Inflammatory macrophage treated with lipopolysaccharide for 1 hour (primary cell): ENCODE measurements around the gene MB.

Source experiments
- DNase-seq, 2 donors: peaks; one replicate each; pipeline ENCODE4 v3.0.0-alpha.2; 2020 to 2022

The MB gene

DNA sequence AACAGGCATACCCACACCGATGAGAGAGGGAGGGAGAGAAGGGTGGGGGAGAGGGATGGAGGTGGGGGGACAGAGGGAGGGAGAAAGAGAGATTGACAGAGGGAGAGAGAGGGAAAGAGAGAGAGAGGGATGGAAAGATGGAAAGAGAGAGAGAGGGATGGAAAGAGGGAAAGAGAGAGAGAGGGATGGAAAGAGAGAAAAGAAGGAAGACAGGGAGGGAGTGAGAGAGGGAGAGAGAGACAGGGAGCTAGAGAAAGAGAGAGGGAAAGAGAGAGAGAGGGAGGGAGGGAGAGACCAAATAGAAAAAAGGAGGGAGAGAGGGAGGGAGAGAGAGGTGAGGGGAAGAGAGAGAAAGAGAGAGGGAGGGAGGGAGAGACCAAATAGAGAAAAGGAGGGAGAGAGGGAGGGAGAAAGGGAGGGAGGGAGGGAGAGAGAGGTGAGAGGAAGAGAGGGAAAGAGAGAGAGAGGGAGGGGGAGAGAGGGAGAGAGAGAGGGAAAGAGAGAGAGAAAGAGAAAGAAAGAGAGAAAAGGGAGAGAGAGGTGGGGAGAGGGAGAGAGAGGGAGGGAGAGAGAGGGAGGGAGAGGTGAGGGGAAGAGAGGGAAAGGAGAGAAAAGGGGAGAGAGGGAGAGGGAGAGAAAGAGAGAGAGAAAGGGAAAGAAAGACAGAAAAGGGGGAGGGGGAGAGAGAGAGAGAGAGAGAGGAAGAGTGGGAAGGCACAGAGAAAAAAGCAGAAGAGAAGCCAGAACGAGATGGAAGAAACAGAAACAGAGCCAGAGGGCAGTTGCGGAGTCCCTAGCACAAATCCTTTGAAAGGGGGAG is 23.8 kb downstream of the MB start:
- no peak for DNase-seq

DNA sequence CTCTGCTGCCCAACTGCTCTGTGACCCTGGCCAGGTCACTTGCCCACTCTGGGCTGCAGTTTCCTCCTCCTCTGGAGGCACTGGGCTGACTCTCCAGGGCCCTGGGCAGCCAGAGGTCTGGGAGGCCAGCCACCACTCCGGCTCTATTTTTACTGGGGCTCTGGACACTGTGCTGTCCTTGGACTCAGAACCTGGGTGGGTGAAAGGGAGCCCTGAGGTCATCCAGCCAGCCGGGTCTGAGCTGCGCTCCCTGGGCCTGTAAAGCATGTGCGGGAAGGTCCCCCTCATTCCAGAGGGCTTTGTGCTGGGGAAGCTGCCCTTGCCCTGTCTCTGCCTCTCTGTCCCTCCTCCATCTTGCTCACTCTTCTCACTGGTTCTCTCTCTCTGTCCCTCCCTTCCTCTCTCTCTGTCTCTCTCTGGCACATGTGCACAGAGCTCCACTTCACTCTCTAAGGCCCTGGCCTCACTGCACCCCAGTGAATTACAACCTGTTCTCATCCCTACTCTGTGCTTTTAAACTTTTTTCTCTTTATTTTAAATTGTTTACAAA is 24.6 kb downstream of the MB start:
- no peak for DNase-seq

DNA sequence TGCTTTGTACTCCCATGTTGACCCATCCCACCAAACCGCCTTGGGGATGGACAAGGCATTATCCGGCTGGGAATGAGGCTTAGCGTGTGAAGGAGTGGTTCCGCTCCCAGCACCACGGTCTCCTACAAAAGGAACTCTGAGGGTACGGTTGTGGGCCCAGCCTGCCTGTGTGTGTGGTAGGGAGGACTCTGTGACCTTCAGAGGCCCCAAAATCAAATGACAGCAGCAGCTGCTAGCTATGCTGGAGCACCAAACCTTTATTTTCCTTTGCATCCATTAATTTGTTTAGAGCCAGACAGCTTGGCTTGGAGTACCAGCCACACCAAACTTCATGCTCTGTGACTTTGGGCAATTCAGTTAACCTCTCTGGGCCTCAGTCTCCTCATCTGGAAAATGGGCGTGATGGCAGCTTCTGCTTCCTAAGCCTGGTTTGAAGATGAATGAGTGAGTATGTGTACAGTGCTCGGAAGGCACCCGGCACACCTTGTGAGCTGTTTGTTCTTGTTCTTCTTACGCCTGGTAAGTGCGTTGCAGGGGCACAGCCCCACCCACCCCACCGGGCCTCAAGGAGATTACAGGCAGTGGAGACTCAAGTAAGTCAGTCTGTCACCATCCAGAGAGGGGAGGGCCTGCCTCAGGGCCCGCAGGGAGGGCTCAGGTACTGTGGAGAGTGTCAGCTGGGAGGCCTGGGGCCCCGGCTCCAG is 25.3 kb downstream of the MB start:
- no peak for DNase-seq

DNA sequence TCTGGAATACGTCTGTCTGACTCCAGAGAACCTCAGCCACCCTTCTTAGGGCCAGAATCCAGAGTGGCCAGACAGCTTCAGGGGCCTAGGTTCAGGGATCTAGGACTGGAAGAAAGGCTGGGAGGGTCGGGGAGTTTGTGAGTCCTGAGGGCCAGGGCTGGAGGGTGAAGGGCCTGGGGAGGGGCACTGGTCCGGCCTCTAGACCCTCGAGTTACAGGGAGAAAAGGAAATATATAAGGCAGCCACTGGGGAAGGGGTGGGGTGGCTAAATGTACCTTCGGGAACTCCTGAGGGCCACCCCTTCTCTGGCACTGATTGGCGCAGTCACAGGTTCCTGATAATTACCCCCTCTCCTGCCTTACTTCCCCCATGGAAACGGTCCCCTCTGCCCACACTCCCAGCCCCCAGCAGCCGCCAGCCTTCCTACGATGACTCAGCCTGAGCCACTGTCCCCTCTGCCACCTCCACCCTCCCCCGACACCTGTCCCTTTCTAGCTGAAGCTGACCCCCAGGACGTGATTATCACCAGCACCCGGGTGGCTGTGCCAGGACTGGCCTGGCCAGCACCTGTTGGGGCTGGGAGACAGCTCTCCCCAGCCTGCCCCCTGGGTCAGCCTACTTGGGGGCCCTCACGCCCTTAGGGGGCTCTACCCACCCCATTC is 26.4 kb downstream of the MB start:
- DNase-seq, result peak in 1 of 2 donors; percentile 14

DNA sequence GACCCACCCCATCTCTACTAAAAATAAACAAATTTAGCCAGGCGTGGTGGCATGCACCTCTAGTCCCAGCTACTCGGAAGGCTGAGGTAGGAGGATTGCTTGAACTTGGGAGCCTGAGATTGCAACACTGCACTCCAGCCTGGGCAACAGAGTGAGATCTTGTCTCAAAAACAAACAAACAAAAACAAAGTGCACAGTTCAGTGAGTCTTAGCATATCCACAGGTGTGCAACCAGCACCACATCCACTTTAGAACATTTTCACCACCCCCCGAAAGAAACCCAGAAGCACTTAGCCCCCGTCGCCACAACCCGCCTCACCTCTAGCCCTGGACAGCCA is 27.4 kb downstream of the MB start:
- DNase-seq, result no peak

DNA sequence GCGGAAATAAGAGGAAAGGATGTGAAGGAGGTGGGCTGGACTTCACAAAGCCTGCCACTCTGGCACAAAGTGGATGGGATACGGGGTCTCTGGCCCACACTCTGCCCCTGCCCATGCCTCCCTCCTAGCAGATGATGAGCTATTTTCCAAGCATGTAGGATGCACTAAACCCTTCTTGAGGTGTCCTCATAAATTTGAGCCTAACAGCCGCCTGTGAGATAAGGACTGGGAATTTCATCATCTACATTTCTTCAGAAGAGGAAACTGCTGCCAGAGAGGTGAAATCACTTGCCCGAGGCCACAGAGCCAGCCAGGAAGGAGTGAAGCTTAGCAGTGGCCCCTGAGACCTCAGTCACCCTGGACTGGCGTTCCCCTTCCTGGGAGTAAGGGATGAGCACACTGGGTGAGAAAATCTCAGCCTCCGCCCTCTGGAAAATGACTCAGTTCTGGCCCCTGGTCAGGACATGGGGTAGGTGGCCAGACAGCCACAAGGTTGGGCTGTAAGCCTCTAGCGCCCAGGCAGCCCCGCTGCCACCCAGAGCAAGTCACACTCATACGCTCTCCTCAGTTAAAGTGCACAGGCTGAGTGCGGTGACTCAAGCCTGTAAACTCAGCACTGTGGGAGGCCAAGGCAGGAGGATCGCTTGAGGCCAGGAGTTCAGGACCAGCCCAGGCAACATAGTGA is 27.9 kb downstream of the MB start:
- DNase-seq, result peak; percentile 87 to 98

DNA sequence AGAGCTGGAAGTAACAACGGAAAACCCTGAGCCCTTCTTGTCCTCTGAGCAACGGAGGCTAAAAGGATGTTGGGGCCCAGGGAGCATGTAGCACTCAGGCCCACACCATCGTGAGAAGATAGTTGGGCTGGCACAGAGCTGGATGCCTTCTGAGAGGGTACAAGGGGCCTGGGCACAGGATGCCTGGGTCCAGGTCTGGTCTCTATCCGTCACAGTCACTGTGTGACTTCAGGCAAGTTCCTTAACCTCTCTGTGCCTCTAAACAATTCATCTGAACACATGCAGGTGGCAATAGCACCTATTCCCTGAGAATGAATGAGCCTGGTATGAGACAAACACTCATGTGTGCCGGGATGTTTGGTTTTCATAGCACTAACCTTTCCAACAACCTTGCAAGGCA is 29.2 kb downstream of the MB start:
- no peak for DNase-seq

DNA sequence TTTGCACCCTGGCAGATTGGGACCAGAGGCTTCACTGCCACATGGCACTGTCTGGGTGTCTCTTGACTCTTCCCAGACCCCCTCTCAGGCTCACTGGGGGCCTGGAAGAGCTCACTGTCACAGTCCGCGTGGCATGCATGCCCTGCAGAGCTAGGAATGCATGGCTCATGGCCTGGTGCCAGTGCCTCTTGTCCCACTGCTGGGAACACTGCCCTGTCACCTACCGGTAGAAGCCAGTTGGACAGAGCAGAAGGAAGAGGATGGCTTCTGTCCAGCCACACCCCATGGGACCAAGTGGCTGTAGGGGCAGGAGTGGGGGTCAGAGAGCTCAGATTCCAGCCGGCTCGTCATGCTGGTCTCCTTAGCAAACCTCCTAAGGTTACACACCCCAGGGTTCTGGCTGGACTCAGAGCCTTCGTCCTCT is 29.7 kb downstream of the MB start:
- no peak for DNase-seq

DNA sequence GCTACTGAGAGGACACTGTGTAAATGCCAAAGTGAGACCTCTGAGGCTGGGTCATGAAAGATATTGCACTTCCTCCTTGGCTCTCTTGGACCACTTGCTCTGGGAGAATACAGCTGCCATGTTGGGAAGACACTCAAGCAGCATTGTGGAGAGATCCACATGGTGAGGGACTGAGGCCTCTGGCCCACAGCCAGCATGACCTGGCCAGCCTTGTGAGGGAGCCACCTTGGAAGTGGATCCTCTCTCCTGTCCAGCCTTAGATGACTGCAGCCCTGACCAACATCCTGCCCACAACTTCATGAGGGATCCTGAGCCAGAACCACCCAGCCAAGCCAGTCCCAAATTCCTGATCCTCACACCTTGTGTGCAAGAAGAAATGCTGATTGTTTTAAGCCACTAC is 30.4 kb downstream of the MB start:
- no peak for DNase-seq

DNA sequence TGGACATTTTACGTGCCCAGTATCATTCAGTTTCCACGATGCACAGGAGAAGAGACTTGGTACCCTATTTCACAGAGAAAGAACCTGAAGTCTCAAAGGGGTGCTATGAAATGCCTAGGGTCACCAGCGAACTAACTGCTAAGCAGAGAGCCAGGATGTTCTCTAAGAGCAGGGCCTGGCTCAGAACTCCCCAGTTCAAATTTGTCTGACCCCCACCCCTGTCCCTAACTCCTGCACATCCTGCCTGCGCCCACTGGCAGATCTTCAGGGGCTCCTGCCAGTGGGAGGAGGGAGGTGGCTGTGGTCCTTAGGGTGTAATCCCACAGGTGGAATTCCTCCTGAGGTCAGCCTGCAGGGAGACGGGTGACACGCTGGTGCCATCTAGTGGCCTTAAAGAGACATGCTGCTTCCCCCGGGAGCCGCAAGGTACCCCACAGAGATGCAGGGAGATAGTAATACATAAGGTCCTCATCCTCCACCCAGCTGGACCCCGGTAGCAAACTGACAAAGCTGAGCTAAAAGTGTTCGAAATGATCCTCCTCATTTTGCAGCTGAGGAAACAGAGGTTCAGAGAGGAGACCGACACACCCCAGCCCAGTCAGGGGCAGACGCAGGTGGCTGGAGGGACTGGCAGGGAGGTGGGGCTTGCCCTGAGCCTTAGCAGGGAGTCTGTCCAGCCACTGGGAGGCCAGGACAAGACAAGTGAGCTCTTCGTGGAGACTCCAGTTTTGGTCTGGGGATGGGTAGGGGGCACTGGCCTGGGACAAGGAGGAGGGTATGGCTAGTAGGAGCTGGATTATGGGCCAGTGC is 34.1 kb downstream of the MB start:
- DNase-seq, result peak; percentile 21 to 71

DNA sequence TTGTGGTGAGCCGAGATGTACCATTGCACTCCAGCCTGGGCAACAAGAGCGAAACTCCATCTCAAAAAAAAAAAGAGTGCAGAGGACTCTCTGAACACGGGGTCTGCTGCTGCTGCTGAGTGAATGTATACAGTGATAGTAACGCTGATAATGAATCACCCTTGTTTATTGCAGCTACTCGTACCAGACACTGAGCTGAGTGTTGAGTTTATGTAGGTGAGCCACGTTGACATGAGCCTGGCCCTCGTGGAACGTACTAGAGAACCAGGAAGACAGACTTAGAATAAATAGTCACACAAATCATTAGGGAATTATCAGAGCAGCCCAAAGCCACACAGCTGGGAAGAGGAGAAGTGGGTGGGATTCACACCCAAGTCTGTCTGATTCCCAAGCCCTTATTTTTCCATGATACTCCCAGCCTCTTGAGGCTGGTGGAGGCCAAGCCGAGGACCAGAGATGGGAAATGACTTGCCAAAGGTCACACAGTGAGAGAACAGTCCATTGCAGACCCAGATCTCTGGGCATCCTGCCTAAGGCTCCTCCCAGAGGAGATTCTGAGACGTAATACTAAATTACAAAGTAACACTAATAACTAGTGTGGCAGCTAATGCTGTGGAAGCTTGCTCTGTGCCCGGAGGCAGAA is 34.8 kb downstream of the MB start:
- DNase-seq, result no peak

DNA sequence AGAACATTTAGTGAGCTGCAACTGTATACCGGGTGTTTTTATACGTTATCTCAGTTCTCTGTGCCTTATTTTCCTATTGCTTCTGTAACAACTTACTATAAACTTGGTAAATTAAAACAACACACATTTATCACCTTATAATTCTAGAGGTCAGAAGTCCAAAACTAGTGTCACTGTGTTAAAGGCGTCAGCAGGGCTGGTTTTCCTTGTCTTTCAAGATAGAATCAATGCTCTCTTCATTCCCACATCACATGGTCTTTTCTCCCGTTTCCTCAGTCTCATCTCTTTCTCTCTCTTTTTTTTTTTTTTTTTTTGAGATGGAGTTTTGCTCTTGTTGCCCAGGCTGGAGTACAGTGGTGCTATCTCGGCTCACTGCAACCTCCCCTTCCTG is 36.1 kb downstream of the MB start:
- no peak for DNase-seq

DNA sequence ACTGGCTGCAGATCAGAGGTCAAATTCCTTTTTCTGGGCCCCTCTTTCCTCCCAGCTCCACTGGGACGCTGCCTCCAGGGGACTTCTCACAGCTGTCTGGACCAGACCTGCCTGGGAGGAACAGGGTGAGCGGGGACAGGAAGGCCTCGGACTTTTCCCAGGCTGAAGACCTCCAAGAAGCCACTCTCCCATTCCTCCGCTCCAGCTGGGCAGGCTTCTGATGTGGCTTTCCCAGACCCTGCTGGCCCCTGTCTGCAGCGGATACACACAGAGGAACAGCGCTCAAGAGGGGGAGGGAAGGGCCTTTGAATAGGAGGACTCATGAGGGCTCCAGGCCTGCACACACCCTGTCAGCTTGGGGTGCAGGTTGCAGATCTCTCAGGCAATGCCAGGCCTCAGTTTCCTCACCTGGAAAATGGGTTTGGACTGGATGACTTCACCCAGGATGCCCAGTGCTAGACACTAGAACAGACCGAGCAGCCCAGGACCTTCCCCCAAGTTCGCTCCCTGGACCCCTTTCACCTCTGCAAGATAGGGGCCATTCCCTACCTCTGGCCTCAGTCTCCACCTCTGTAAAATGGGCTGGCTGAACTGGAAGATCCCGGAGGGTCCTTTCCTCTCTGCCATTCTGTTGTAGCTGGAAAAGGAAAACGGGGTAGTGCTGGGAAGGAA is 36.6 kb downstream of the MB start:
- DNase-seq, result no peak

DNA sequence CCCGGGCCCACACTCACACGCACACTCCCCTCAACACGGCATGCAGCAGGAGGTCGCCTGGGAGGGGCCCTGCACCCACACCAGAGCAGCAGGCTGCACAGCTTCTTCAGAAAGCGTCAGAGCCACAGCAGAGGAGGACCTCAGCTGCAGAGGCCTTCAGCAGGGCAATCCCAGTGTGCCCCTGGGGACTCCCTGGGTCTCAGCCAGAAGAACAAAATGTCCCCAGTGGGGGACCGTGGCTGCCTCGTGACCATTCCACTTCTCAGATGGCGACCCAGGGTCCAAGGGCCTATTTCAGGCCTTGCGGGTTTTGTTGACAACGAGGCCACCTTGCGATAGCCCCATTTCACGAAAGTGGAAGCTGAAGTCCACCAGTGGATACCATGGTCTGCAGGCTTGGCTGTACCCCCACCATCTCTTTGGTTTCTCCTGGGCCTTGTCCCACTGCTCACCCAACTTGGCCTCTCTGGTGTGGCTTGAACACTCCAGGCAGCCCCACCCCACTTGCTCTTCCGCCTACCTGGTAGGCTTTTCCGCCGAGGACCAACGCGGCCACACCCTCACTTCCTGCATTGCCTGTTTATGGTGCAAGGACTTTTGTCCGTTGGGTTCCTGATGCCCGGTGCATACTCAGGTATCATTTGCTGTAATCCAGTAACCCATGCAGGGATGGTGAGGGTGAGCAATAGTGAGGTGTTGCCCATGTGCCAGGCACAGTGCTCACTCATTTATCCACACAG is 38.1 kb downstream of the MB start:
- no peak for DNase-seq

DNA sequence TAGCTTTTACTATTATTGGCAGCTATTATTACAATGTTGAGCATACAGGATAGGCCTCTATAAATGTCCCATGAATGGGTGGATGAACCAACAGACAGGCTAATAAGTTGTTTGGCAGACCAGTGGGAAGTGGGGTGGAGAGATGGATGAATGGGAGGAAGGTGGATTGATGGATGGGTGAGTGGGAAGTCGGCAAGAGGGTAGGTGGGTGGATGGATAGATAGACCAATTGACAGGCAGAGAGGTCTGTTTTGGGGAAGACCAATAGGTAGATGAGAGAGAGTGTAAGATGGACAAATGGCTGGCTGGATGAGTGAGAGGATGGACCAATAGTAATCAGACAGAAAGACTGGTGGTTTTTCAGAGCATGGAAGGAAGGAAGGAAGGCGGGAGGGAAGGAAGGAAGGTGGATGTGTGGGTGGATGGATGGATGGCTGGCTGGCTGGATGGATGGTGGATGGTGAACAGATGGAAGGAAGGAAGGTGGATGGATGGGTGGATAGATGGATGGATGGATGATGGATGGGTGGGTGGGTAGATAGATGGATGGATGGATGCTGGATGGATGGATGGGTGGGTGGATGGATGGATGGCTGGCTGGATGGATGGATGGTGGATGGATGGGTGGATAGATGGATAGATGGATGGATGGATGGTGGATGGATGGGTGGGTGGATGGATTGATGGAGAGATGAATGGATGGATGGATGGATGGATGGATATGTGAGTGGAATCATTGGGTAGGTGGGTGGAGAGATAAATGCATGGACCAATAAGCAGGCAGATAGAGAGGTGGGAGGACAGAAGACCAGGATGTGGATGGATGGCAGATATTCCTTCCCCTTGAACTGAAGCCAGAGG is 39.1 kb downstream of the MB start:
- DNase-seq, result no peak

DNA sequence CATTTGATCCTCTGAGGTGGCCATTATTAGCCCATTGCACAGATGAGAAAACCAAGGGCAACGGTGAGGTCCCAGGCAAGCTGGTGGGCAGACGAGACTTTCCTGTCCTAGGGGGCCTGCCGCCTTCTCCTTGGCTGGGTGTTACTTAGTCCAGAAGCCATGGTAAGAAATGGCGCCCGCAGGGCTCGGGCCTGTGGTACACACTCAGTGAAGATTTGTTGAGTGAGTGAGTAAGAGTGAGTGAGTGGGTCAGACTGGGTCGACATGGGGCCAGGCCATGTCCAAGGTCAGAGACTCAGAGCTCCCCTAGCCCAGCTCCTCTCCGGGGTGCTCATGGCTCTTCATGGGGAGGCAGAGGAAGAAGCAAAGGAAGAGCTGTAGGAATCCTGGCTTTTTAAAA is 40.5 kb downstream of the MB start:
- no peak for DNase-seq

DNA sequence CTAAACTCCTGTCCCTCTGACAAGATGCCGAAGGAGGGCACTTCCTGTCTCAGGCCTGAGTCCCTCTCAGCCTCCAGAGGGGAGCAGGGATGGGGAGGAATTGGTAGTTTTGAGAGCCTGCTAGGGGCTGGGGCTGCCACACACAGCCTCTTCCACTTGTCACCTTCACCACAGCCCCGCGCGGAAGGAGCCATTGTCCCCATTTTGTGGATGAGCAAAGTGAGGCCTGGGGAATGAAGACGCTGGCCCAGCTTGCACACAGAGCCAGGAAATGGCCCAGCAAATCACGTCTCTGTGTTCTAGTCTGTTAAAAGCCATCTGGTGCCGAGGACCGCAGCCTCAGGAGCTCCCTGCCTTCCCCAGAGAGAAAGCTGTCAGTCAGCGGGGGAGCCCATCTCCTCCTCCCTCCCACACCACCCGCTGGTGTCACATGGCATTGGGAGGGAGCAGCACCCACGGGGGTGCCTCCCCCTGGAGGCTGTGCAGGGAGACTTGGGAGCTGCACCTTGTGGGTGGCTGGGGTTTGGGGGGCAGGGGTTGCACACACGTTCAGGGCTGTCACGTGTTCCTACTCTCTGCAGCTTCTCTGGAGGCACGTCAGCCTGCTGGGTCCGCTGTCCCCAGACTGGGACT is 41.9 kb downstream of the MB start:
- no peak for DNase-seq

DNA sequence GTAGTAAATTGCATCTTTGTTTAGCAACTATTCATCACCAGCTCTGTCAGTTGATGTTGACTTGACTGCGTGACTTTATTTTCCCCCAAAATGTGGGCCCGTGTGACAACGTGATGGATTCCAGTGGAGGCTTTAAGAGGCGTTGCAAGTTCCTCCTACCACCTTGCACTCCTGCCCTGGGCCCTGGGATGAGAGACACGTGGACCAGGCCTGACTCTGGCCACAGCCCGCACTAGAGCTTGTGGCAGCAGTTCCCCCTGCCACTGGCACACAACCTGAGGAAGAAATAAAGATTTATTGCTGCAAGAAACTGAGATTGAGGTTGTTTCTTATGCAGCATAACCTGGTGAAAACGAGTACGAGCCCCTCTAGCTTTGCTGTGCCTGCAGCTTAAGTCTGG is 44.6 kb downstream of the MB start:
- DNase-seq, result no peak

DNA sequence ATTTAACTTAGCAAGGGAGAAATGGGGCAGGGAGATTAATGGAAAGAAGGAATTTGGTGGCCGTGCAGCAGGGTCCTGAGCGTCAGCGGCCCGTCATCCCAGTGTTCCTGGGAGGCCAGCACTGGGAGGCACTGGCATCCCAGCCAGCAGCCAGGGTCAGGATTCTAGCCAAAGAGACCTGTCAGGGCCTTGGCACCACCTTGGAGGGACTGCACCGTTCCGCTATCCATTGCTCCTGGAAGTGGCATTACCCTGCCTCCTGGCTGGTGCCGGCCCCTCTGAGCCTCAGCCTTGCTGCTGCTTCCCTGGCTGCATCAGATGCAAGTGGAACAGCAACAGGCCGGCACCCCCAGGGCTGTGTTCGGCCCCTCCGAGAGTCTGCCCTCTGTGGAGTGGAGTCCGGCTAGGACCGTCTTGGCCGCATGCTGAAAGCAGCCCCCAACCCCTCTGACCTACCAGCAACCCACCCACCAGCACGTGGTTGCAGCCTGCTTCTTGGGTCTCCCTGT is 46.4 kb downstream of the MB start:
- DNase-seq, result no peak
